Testis (tissue), 2 donors: Measurements from ENCODE around the gene INPP4A.

ENCODE experiments used
- CTCF ChIP-seq, 3 experiments: fragments of 450-650 bp in 2 of 3; fragments of 200-600 bp in 1 of 3; sonication (generic) in 1 of 3; IDR thresholded peaks; one replicate each; pipeline ENCODE4 v1.5.1; 2016 to 2019; ENCODE audit warnings: antibody characterized with exemption in 3 of 3, mild to moderate bottlenecking in 2 of 3, moderate library complexity in 1 of 3
- POLR2A ChIP-seq: fragments of 450-650 bp; IDR thresholded peaks from one replicate; pipeline ENCODE4 v1.6.1; 2017; ENCODE audit warnings: antibody characterized with exemption, mild to moderate bottlenecking, moderate library complexity

- TF ChIP-seq CTCF (IDR thresholded peaks at IDR 0.05) (no peak), POLR2A (no peak)
Observed at GRCh38 chr2:98585386-98585785, 140.7 kb downstream of the INPP4A start.
